ENCODE results near the gene UBE3C. TPM values are rescaled to one million over a fixed set of nuclear protein-coding genes. Genes with fewer than 3 reads are reported as not detected.

The UBE3C gene
- total and polyA plus RNA-seq, 2 of the 13 experiments (the other 11 are each of a cell fraction or from before 2014, with no cell fraction given), result 27.0 to 48.2 TPM

- TF ChIP-seq TCF12 (IDR thresholded peaks at IDR 0.05) (no peak), TCF12 (CRISPR knock-in tag; IDR thresholded peaks at IDR 0.05) (no peak), MEIS1 (CRISPR knock-in tag; IDR thresholded peaks at IDR 0.05; ENCODE audit: borderline replicate concordance) (no peak), IRF1 (CRISPR knock-in tag; IDR thresholded peaks at IDR 0.05; ENCODE audit: low read depth) (no peak)
Observed at GRCh38 chr7:157176771-157177170, 38.0 kb downstream of the UBE3C start (continued).

- in situ Hi-C loops (cut with HindIII; ENCODE audit: extremely low pct_ligation_motif_present, low pct_unique_long_range_greater_than_20kb), result no loop called here
- CTCF ChIA-PET (ENCODE audit: low intra/inter-chr PET ratio, low total read pairs), result no interaction called here
- no peaks in the 10 kb centered on the region for H4K20me1 ChIP-seq (ENCODE audit: insufficient read depth, low read length)
- H3K9ac ChIP-seq (ENCODE audit: insufficient read depth, low read depth, low read length), result no peak overlapping the region
- H2AFZ ChIP-seq (ENCODE audit: low read length), result no peak overlapping the region
- H3K4me3 ChIP-seq (replicated peaks in 1 of 3; ENCODE audit: insufficient read depth in 1 of 3, low read depth in 2 of 3, low read length in 3 of 3), result no peak overlapping the region
- no peaks in the 10 kb centered on the region for H3K4me1 ChIP-seq (ENCODE audit: insufficient read depth, low read length)
- ATAC-seq (no peak), FAIRE-seq (no peak), DNase-seq (ENCODE audit: low spot score) (no peak)
- H3K4me2 ChIP-seq (ENCODE audit: low read depth, low read length), result no peak overlapping the region
- H3K9me3 ChIP-seq (ENCODE audit: low read length), result no peaks in the 10 kb centered on the region
- H3K79me2 ChIP-seq (ENCODE audit: insufficient read depth, low read length), result no peaks in the 10 kb centered on the region
- no peak overlapping the region for H3K27ac ChIP-seq (ENCODE audit: extremely low read length, insufficient read depth, low read length)
- intact Hi-C loops (cut with micrococcal nuclease; ENCODE audit: unreplicated experiment), result no loop called here
- POLR2A ChIA-PET, result no interaction called here
- 88% methylated on average over 18 of the region's 18 CpGs for WGBS (ENCODE audit: low lambda C conversion rate)
- peaks cover 28 to 85% of the 10 kb centered on the region in 2 experiments for H3K36me3 ChIP-seq (replicated peaks in 1 of 2; ENCODE audit: control insufficient read depth in 1 of 2, insufficient read depth in 2 of 2, low read length in 2 of 2)
- BruUV-seq (replicated peaks), result no TSS peak
- no peak for TF ChIP-seq ARNT (IDR thresholded peaks at IDR 0.05)
- TF ChIP-seq SMARCC2 (IDR thresholded peaks at IDR 0.05), result no peak
- TF ChIP-seq GLMP (CRISPR knock-in tag; IDR thresholded peaks at IDR 0.05; ENCODE audit: borderline replicate concordance), result no peak
- TF ChIP-seq SETDB1 (CRISPR knock-in tag; IDR thresholded peaks at IDR 0.05; ENCODE audit: borderline replicate concordance), result no peak
- no peak for TF ChIP-seq ZNF782 (CRISPR knock-in tag; IDR thresholded peaks at IDR 0.05; ENCODE audit: borderline replicate concordance)
- no peak for TF ChIP-seq ZBTB26 (CRISPR knock-in tag; IDR thresholded peaks at IDR 0.05; ENCODE audit: borderline replicate concordance)
- TF ChIP-seq CREBL2 (CRISPR knock-in tag; IDR thresholded peaks at IDR 0.05; ENCODE audit: borderline replicate concordance), result no peak
- no peak for TF ChIP-seq ZNF280D (CRISPR knock-in tag; IDR thresholded peaks at IDR 0.05)
- no peaks in the 10 kb centered on the region for H3K27me3 ChIP-seq (ENCODE audit: control insufficient read depth in 1 of 2, insufficient read depth in 2 of 2, low read length in 2 of 2)
Observed at GRCh38 chr7:157177333-157177982, 38.7 kb downstream of the UBE3C start.

Measured in HepG2 (cell line).